Right ventricle myocardium inferior (tissue), 1 donor: ENCODE measurements around the gene PPP2R2D. TPM values are rescaled to one million over a fixed set of nuclear protein-coding genes. Genes with fewer than 3 reads are reported as not detected.
"Not testable (repeated sequence)": the region's sequence is repeated elsewhere in the genome, so short reads cannot be mapped to it uniquely, and the experiment has no call there.

Experiments
- ATAC-seq: fragments of 200-7000 bp; cut with Tn5 transposase; one replicate; pipeline ENCODE4 v1.9.1; 2020; ENCODE audit warnings: mild to moderate bottlenecking, moderate library complexity
- DNase-seq: peaks from one replicate; pipeline ENCODE4 v3.0.0; 2021; ENCODE audit errors: missing footprints
- intact Hi-C: fragments of 100-400 bp; cut with DNase I; formaldehyde crosslinking; loops from one replicate; pipeline ENCODE4 v1.11.0; 2022
- total RNA-seq: library from RNA; stranded (reverse); fragmentation: NEBNext Ultra II Directional; extraction: Animal tissue kit (Norgen Biotek cat#: 25700); gene quantifications from one replicate; pipeline ENCODE4 v1.2.1, GENCODE V29; 2021
- donor health status: DM: no; HTN: yes; CAD: no; lungs with severe emphysema.

The PPP2R2D gene
- total RNA-seq, 1 donor from 2014 or later: 36.6 TPM

DNA sequence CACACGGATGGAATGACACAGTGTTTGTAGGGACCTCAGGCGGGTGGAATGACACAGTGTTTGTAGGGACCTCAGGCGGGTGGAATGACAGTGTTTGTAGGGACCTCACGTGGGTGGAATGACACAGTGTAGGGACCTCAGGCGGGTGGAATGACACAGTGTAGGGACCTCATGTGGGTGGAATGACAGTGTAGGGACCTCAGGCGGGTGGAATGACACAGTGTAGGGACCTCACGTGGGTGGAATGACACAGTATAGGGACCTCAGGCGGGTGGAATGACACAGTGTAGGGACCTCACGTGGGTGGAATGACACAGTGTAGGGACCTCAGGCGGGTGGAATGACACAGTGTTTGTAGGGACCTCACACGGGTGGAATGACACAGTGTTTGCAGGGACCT, 16.7 kb downstream of the PPP2R2D start:
- DNase-seq, ATAC-seq, intact Hi-C loops: not testable (repeated sequence)

GRCh38 chr10:131919461-131919860, 18.7 kb downstream of the PPP2R2D start:
- DNase-seq, intact Hi-C loops, ATAC-seq: not testable (repeated sequence)

GRCh38 chr10:131920151-131920550, 19.3 kb downstream of the PPP2R2D start:
- ATAC-seq (no peak), DNase-seq (no peak)
- intact Hi-C loops: no loop called here

GRCh38 chr10:131920693-131921092, 19.9 kb downstream of the PPP2R2D start:
- ATAC-seq: no peak
- intact Hi-C loops: no loop called here
- DNase-seq: no peak

GRCh38 chr10:131921184-131921583, 20.4 kb downstream of the PPP2R2D start:
- no peak for ATAC-seq
- intact Hi-C loops: no loop called here

GRCh38 chr10:131923038-131923756, 22.4 kb downstream of the PPP2R2D start:
- ATAC-seq (no peak), DNase-seq (no peak)
- intact Hi-C loops: no loop called here

More at GRCh38 chr10:131921184-131921583, 20.4 kb downstream of the PPP2R2D start:
- no peak for DNase-seq

- DNase-seq: no peak
- ATAC-seq: no peak
- intact Hi-C loops: no loop called here
Measured at GRCh38 chr10:131925011-131925649, 24.3 kb downstream of the PPP2R2D start.

DNA sequence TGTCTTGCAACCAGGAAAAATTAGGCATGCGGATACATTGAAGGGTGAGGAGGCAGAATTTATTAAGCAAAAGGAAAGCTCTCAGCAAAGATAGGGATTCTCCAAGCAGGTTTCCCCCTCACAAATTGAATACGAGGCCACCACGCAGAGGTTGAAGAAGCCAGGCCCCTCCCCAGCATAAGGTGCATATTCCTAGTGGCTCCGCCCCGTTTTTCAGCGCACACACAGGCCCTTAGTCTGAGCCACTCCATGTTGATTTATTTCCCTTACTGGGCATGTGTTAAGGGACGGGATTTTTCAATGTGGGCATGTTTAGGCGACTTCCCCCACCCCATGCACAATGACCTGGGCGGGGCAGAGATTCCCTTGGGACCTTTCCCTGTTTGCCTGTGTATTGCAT, 24.9 kb downstream of the PPP2R2D start:
- intact Hi-C loops: no loop called here
- ATAC-seq (no peak), DNase-seq (no peak)

- ATAC-seq: no peak
Measured at GRCh38 chr10:131926253-131926652, 25.4 kb downstream of the PPP2R2D start.

GRCh38 chr10:131926743-131927595, 26.2 kb downstream of the PPP2R2D start:
- intact Hi-C loops: no loop called here
- no peak for DNase-seq
- no peak for ATAC-seq

More at GRCh38 chr10:131926253-131926652, 25.4 kb downstream of the PPP2R2D start:
- intact Hi-C loops: no loop called here
- no peak for DNase-seq

DNA sequence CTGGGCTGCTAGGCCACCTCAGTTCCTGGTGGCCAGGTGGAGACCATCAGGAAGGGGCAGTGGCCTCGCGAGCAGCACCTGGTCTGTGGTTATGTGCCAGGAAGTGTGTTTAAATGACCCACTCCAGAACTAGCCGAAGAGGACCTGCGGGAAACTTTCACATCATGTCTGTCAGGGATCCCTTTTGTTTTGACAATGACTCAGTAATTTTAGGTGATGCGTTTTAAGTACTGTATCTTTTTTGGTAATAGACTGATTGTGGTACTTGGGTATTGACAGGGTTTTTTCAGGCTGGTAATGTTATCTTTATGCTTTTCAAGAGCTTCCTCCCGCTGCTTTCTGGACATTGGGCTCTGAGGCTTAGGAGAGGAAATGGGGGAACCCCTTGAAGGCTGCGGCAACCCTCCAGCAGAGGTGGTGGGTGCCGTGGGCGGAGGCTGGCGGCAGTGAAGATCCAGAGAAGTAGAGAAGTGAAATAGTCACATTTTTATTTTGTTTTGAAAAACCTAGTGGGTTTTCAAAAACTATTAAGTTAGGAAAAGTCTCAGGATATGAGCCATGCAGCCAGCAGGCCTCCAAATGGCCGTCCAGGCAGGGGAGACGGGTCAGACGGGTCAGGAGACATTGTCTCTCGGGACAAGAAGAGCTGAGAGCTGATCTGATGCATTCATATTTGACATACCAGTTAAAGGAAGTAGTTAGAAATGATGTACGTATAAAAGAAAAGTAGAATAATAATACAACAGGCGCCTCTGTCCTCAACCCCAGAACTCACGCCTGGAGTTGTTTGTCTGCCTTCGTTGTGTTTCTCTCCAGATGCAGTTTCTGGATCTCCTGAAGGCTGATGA, 27.7 kb downstream of the PPP2R2D start:
- ATAC-seq (no peak), DNase-seq (no peak)
- intact Hi-C loops: no loop called here

GRCh38 chr10:131929122-131929845, 28.5 kb downstream of the PPP2R2D start:
- DNase-seq: no peak
- no peak for ATAC-seq
- intact Hi-C loops: no loop called here

DNA sequence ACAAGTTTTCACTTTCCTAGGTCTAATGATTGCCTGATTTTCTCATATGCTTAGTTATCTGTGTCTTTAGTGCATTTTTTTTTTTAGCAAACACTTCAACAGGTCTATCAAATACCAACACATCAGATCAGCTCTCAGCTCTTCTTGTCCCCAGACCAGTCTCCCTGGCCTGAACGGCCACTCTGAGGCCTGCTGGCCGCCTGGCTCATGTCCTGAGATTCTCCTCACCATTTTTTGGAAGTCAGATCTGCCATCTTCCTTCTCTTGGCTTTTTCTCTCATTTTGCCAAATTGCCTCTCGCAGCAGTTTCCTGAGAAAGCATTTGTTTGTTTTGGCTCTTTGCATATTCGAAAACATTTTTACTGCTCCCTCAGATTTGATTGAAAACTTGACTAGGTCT, 29.3 kb downstream of the PPP2R2D start:
- DNase-seq (no peak), ATAC-seq (no peak)
- intact Hi-C loops: no loop called here

GRCh38 chr10:131930586-131931330, 29.9 kb downstream of the PPP2R2D start:
- ATAC-seq (no peak), DNase-seq (no peak)
- intact Hi-C loops: no loop called here

DNA sequence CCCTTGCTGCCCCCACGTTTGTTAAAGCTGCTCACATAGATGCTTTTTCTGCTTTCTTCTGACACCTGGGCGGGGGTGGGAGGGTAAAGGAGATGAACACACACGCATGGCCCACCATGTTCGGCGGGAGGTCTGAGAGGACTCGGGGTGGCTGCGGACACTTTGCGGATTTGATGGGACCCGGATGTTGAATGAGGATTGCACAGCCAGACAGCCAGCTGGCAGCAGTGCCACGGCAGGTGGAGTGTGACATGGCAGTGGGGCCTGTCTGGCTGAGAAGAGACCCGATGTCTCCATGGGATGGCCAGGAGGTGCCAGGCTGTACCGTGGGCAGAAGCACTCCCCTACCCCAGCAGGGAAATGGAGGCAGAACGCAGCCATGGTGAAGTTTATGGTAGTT, 31.2 kb downstream of the PPP2R2D start:
- intact Hi-C loops: no loop called here
- DNase-seq: no peak
- ATAC-seq: no peak

DNA sequence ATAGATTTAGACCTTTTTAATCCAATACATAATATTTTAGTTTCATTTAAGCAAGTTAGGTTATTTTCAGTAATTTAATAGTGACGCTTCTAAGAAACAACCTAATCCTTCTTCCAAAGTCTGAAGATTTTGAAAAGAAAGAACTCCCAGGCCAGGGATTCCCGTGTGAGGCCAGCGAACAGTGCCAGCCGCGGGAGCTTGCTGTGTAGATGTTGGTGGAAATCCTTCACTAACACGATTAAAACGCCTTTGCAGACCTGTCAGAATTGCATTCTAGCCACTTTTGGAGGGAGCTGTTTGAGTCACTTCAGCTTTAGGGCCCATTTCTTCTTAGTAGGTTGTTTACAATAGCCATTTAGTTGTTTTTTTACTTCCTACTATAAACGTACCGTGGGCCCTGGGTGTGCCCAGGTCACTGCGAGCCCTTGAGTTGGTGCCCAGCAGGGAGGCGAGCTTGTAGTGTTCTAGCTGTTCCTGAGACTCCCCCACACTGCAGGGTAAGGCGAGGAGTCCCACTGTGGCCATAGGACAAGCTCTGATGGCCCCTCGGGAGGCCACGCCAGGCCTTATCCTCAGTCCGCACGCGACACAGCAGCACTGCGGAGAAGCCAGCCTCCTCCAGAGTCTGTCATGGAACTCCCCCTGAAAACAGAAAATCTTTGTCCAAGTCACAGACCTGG, 32.3 kb downstream of the PPP2R2D start:
- ATAC-seq: no peak
- intact Hi-C loops: no loop called here
- no peak for DNase-seq

DNA sequence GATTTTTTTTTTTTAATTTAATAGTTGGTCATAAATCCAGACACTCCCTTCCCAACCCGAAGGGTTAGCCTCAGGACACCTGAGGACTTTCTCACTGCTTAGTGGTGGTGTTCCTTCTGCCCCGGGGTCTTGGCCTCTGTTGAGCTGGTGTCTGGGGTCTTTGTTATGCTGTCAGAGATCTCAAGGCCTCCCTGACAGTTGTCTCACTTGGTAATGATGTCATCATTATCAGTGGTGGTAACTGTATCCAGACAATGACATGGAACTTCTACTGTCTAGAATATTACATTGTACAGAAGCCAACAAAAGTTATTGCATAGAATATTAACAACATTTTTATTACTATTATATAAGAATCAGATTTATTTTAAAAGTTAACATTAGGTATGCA, 32.9 kb downstream of the PPP2R2D start:
- ATAC-seq: no peak
- intact Hi-C loops: no loop called here
- no peak for DNase-seq
